Sigmoid colon (tissue), 7 donors: ENCODE measurements around the gene DDX28. TPM values are rescaled to one million over a fixed set of nuclear protein-coding genes. Genes with fewer than 3 reads are reported as not detected.
"Not testable (repeated sequence)": the region's sequence is repeated elsewhere in the genome, so short reads cannot be mapped to it uniquely, and the experiment has no call there.

ENCODE experiments used
- DNase-seq: peaks from one replicate; pipeline ENCODE4 v3.0.0-alpha.2; 2019
- H3K27ac ChIP-seq, 4 donors: fragments of 200-600 bp; sonication (generic); one replicate each; pipeline ENCODE4 v1.5.1; 2016 to 2019; ENCODE audit warnings: mild to moderate bottlenecking in 1 of 4
- H3K27me3 ChIP-seq, 3 donors: fragments of 200-600 bp; sonication (generic); one replicate each; pipeline ENCODE4 v1.5.1; 2019; ENCODE audit warnings: mild to moderate bottlenecking in 1 of 3
- H3K36me3 ChIP-seq, 4 donors: fragments of 200-600 bp; sonication (generic); one replicate each; pipeline ENCODE4 v1.5.1; 2016 to 2019
- H3K4me1 ChIP-seq, 4 donors: fragments of 200-600 bp; sonication (generic); one replicate each; pipeline ENCODE4 v1.5.1; 2017 to 2019
- H3K4me3 ChIP-seq, 4 donors: fragments of 200-600 bp; sonication (generic); one replicate each; pipeline ENCODE4 v1.5.1; 2017 to 2019; ENCODE audit warnings: mild to moderate bottlenecking in 2 of 4, moderate library complexity in 1 of 4
- H3K9me3 ChIP-seq, 4 donors: fragments of 200-600 bp in 3 of 4; sonication (generic) in 3 of 4; one replicate each; pipeline versions ENCODE4 v1.5.1 to v1.6.1; 2013 to 2019
- EP300 ChIP-seq, 4 donors: sonication (generic); formaldehyde crosslinking; IDR thresholded peaks; one replicate each; pipeline ENCODE4 v1.6.1; 2017; ENCODE audit warnings: antibody characterized with exemption in 4 of 4
- POLR2A ChIP-seq, 2 donors: fragments of 450-650 bp; IDR thresholded peaks; one replicate each; pipeline ENCODE4 v1.6.1; 2016; ENCODE audit warnings: antibody characterized with exemption in 2 of 2, mild to moderate bottlenecking in 2 of 2, moderate library complexity in 2 of 2
- POLR2AphosphoS5 ChIP-seq, 4 donors: sonication (generic); formaldehyde crosslinking; IDR thresholded peaks; one replicate each; pipeline ENCODE4 v1.6.1; 2017; ENCODE audit warnings: antibody characterized with exemption in 4 of 4
- WGBS, 2 donors: extraction: QIAGEN DNeasy Blood & Tissue Kit; methylation state at CpG; one replicate each; pipeline ENCODE4 v1.1.7; 2013; 5-methylcytosine and 5-hydroxymethylcytosine counted together
- intact Hi-C: fragments of 100-400 bp; cut with DNase I; formaldehyde crosslinking; loops from one replicate; pipeline ENCODE4 v1.15.1; 2023
- polyA plus RNA-seq, 3 donors: library from polyadenylated mRNA; stranded (reverse); fragments of 200-250 nt; gene quantifications; one replicate each; pipeline ENCODE4 v1.2.3, GENCODE V29; 2013
- total RNA-seq, 4 donors: library from RNA; depleted of rRNA; stranded (reverse); fragments of >200 nt; gene quantifications; one replicate each; pipeline ENCODE4 v1.1.0, GENCODE V29; 2016
- TF ChIP-seq, protein P1 (sequence below), 4 experiments: fragments of 450-650 bp in 3 of 4; fragments of 200-600 bp in 1 of 4; IDR thresholded peaks; one replicate each; pipeline ENCODE4 v1.5.1; 2016 to 2019; ENCODE audit warnings: antibody characterized with exemption in 4 of 4, mild to moderate bottlenecking in 3 of 4, moderate library complexity in 2 of 4
- donor health status: healthy with polysubstance abuse.
- donor health status: Bipolar disorder and iron deficiency.
- donor health status: healthy.

Gene DDX28
- total and polyA plus RNA-seq, 7 donors, result 3.0 to 12.8 (median 5.2) TPM

GRCh38 chr16:68033101-68033500, 10.1 kb upstream of the DDX28 start:
- 98% methylated on average over 2 of the region's 2 CpGs for WGBS, 2 donors
- Histone ChIP-seq H3K27ac (no peak overlapping the region), H3K9me3 (no peaks in the 10 kb centered on the region), H3K4me1 (no peaks in the 10 kb centered on the region), H3K27me3 (no peaks in the 10 kb centered on the region), H3K4me3 (no peak overlapping the region), H3K36me3 (peaks cover 0 to 8% (median 0%) of the 10 kb centered on the region in 4 donors)
- intact Hi-C loops, result no loop called here
- TF ChIP-seq EP300 (IDR thresholded peaks at IDR 0.05) (no peak), POLR2A (IDR thresholded peaks at IDR 0.05) (no peak), POLR2AphosphoS5 (IDR thresholded peaks at IDR 0.05) (no peak)
- TF ChIP-seq, protein P1, sequence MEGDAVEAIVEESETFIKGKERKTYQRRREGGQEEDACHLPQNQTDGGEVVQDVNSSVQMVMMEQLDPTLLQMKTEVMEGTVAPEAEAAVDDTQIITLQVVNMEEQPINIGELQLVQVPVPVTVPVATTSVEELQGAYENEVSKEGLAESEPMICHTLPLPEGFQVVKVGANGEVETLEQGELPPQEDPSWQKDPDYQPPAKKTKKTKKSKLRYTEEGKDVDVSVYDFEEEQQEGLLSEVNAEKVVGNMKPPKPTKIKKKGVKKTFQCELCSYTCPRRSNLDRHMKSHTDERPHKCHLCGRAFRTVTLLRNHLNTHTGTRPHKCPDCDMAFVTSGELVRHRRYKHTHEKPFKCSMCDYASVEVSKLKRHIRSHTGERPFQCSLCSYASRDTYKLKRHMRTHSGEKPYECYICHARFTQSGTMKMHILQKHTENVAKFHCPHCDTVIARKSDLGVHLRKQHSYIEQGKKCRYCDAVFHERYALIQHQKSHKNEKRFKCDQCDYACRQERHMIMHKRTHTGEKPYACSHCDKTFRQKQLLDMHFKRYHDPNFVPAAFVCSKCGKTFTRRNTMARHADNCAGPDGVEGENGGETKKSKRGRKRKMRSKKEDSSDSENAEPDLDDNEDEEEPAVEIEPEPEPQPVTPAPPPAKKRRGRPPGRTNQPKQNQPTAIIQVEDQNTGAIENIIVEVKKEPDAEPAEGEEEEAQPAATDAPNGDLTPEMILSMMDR (IDR thresholded peaks at IDR 0.05), result no peak
- no peak for DNase-seq

DNA sequence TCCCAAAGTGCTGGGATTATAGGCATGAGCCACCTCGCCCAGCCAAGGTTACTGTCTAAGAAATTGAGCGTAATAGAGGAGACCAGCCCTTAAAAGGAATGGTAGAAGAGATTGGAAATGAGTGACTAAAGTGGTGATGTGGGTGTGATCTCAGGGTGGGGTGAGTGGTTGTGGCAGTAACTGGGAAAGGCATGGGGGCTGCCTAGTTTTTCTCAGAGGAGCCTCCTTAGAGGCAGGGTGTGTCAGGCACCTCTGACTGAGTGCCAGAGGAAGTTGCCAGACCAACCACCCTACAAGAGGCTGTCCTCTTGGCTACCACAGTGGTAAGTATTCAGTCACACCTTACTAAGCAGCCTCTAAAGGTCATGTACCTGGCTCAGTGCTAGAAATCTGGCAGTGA, 8.9 kb upstream of the DDX28 start:
- 56 to 85% methylated on average over 2 of the region's 2 CpGs for WGBS, 2 donors
- no peak overlapping the region for H3K4me3 ChIP-seq
- peaks cover 0 to 14% (median 0%) of the 10 kb centered on the region in 4 donors for H3K36me3 ChIP-seq
- H3K4me1 ChIP-seq, result no peaks in the 10 kb centered on the region
- TF ChIP-seq EP300 (IDR thresholded peaks at IDR 0.05) (no peak), POLR2AphosphoS5 (IDR thresholded peaks at IDR 0.05) (no peak), POLR2A (IDR thresholded peaks at IDR 0.05) (no peak)
- TF ChIP-seq, protein P1 (IDR thresholded peaks at IDR 0.05), result no peak
- H3K9me3 ChIP-seq, result no peaks in the 10 kb centered on the region
- DNase-seq, result peak; percentile 2
- no peak overlapping the region for H3K27ac ChIP-seq
- no peaks in the 10 kb centered on the region for H3K27me3 ChIP-seq
- intact Hi-C loops, result no loop called here

DNA sequence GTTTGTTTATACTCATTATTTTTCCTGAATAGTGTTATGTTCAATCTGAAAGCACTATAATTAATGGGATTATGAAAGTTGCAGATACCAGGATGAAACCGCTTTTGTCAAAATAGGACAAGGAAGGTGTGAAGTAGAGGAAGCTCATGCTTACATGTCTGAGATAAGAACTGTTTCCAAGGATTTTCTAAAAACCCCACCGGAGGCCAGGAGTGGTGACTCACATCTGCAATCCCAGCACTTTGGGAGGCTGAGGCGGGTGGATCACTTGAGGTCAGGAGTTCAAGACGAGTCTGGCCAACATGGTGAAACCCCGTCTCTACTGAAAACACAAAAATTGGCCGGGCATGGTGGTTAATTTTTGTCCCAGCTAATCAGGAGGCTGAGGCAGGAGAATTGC, 7.1 kb upstream of the DDX28 start:
- WGBS, 2 donors, result 86 to 91% methylated on average over 6 of the region's 6 CpGs
- H3K9me3 ChIP-seq, intact Hi-C loops, H3K4me3 ChIP-seq, H3K27ac ChIP-seq, H3K27me3 ChIP-seq, H3K4me1 ChIP-seq, DNase-seq: not testable (repeated sequence)
- peaks cover 0 to 14% (median 0%) of the 10 kb centered on the region in 4 donors for H3K36me3 ChIP-seq

DNA sequence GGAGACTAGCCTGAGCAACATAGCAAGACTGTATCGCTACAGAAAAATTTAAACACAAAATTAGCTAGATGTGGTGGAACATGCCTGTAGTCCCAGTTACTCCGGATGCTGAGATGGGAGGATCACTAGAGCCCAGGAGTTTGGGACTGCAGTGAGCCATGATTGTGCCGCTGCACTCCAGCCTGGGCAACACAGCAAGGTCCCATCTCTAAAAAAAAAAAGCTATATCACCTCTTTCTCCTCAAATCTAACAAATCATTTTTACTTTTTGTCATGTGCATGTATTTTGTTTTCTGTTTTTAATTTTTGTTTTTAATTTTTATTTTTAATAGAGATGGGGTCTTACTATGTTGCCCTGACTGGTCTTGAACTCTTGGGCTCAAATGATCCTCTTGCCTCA, 6.0 kb upstream of the DDX28 start:
- Histone ChIP-seq H3K4me1 (peaks cover 0 to 6% (median 4%) of the 10 kb centered on the region in 4 donors), H3K36me3 (peaks cover 0 to 14% (median 0%) of the 10 kb centered on the region in 4 donors), H3K27ac (no peak overlapping the region), H3K9me3 (no peaks in the 10 kb centered on the region), H3K4me3 (no peak overlapping the region), H3K27me3 (no peaks in the 10 kb centered on the region)
- 95 to 97% methylated on average over 3 of the region's 3 CpGs for WGBS, 2 donors
- no peak for DNase-seq
- intact Hi-C loops, result loop anchor here (10.0 kb wide), 1 partner anchor 224 kb away; the partner anchor contains the start of genes RANBP10 and TSNAXIP1
- TF ChIP-seq, protein P1 (IDR thresholded peaks at IDR 0.05), result no peak
- TF ChIP-seq EP300 (IDR thresholded peaks at IDR 0.05) (no peak), POLR2A (IDR thresholded peaks at IDR 0.05) (no peak), POLR2AphosphoS5 (IDR thresholded peaks at IDR 0.05) (no peak)

- Histone ChIP-seq H3K4me1 (peaks cover 0 to 30% (median 28%) of the 10 kb centered on the region in 4 donors), H3K27me3 (no peaks in the 10 kb centered on the region), H3K27ac (peak overlapping the region; percentile 82 to 89 (median 84)), H3K9me3 (no peaks in the 10 kb centered on the region), H3K36me3 (peaks cover 0 to 7% (median 2%) of the 10 kb centered on the region in 4 donors), H3K4me3 (peak overlapping the region; percentile 72 to 97 (median 88))
- intact Hi-C loops, result loop anchor here (10.0 kb wide), 1 partner anchor 218 kb away; the partner anchor contains the start of genes RANBP10 and TSNAXIP1
- DNase-seq, result no peak
- 3 to 10% methylated on average over 19 of the region's 19 CpGs for WGBS, 2 donors
- TF ChIP-seq, protein P1 (IDR thresholded peaks at IDR 0.05), result no peak
- TF ChIP-seq POLR2A (IDR thresholded peaks at IDR 0.05), result no peak
- no peak for TF ChIP-seq EP300 (IDR thresholded peaks at IDR 0.05)
- no peak for TF ChIP-seq POLR2AphosphoS5 (IDR thresholded peaks at IDR 0.05)
These were observed 729 bp downstream of the DDX28 start for GRCh38 chr16:68022278-68022727.
